GM06990 (cell line): ENCODE data around the gene PNPLA7.

Experiments used
- DNase-seq: peaks from one replicate; pipeline ENCODE4 v3.0.0-alpha.2; 2011; ENCODE audit not compliant: insufficient read length; ENCODE audit errors: extremely low read depth
- H3K27me3 ChIP-seq: replicated peaks from 2 replicates; pipeline ENCODE4 v1.6.0; 2011; ENCODE audit warnings: low read length; ENCODE audit not compliant: control insufficient read depth, insufficient read depth
- H3K36me3 ChIP-seq: 2 replicates; pipeline ENCODE4 v1.5.1; 2011; ENCODE audit warnings: low read length; ENCODE audit not compliant: control insufficient read depth, insufficient read depth
- H3K4me3 ChIP-seq: replicated peaks from 2 replicates; pipeline ENCODE4 v1.5.1; 2011; ENCODE audit warnings: low read depth, mild to moderate bottlenecking, control low read depth, low read length
- TF ChIP-seq, protein P1 (sequence below): IDR thresholded peaks from 2 replicates; pipeline ENCODE4 v1.5.1; 2011; ENCODE audit warnings: low read length, control low read depth, mild to moderate bottlenecking, inconsistent platforms; ENCODE audit not compliant: insufficient read depth, poor library complexity, severe bottlenecking

PNPLA7 gene

DNA sequence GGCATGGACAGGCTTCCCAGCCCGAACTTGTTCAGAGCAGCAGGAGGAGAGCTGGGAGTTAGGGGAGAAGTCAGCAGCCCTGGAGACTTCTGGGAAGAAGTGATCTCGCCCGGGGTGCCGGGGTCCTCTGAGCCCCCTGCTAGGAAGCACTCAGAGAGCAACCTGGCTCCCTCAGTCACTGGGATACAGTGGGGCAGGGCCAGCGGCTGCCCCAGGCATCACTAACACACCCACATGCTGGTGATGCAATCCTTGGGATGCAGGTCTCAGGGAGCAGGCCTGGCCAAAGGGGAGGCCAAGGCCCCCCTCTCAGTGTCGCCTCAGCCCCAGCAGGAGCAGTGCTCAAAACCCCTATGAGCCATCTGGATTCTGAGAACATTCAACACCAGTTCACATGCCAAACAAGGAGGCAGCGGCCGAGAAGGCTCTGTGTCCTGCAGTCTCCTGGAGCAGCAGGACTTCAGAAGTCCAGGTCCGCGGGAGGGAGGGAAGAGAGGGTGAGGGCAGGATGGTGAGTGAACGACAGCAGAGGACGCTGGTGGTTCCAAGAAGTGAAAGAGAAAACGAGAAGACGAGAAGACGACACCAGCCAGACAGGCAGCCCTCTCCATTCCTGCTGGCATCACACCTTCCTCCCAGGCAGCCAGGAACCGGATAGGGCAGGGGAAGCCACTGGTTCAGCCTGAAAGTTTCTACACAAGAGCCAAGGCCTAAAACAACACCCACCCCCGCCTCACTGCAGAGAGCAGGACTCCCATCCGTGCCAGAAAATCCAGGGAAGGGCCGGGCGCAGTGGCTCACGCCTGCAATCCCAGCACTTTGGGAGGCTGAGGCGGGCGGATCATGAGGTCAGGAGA lies 2.3 kb downstream of the PNPLA7 start:
- no peak for DNase-seq
- no peaks in the 10 kb centered on the region; the same call in 1 of the 2 replicates for H3K27me3 ChIP-seq
- no peaks in the 10 kb centered on the region for H3K36me3 ChIP-seq
- TF ChIP-seq, protein P1, sequence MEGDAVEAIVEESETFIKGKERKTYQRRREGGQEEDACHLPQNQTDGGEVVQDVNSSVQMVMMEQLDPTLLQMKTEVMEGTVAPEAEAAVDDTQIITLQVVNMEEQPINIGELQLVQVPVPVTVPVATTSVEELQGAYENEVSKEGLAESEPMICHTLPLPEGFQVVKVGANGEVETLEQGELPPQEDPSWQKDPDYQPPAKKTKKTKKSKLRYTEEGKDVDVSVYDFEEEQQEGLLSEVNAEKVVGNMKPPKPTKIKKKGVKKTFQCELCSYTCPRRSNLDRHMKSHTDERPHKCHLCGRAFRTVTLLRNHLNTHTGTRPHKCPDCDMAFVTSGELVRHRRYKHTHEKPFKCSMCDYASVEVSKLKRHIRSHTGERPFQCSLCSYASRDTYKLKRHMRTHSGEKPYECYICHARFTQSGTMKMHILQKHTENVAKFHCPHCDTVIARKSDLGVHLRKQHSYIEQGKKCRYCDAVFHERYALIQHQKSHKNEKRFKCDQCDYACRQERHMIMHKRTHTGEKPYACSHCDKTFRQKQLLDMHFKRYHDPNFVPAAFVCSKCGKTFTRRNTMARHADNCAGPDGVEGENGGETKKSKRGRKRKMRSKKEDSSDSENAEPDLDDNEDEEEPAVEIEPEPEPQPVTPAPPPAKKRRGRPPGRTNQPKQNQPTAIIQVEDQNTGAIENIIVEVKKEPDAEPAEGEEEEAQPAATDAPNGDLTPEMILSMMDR = no peak
- H3K4me3 ChIP-seq = no peak overlapping the region

DNA sequence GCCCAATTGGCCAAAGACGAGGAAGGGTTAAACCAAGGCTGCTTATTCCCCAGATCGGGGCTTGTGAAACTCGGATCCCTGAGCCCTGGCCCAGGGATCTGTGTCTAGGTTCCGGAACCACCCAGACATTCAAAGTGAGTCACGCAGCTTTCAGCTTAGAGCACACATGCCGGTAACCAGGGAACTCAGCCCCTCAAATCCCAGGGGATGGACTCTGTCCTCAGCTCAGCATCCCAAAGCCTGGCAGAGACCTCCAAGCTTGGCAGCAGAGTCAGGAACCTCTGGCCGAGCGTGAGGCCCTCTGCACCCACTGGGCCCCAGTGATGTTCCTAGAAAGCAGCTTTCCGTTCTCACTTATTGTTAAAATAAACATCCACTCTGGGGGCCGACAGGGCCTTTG lies 5.1 kb downstream of the PNPLA7 start:
- TF ChIP-seq, protein P1 = no peak
- no peaks in the 10 kb centered on the region for H3K36me3 ChIP-seq
- no peak for DNase-seq
- no peak overlapping the region for H3K4me3 ChIP-seq
- no peaks in the 10 kb centered on the region; the same call in 1 of the 2 replicates for H3K27me3 ChIP-seq

DNA sequence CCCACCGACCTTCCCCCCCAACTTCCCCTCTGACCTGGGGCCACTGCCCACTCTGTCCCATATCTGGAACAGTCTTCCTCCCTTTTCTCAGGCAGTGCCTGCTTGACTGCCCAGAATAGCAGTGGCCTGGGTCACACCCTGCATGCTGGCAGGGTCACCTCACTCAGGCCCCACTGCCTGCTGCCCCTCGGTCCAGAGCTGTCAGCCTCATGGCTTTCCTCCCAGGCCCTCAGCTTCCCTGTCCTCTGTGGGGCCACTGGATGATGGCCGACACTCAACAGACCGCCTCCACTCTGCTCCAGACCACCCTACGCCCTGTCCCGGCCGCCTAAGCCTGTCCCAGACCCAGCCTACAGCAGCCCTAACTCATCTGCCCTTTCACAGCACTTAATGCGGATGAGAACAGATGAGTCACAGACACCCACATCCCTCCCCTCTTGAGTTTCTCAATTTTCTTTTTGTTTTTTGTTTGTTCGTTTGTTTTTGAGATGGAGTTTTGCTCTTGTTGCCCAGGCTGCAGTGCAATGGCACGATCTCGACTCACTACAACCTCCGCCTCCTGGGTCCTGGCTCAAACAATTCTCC lies 5.9 kb downstream of the PNPLA7 start:
- no peaks in the 10 kb centered on the region; the same call in 1 of the 2 replicates for H3K27me3 ChIP-seq
- H3K4me3 ChIP-seq = no peak overlapping the region
- DNase-seq = no peak
- TF ChIP-seq, protein P1 = no peak
- no peaks in the 10 kb centered on the region for H3K36me3 ChIP-seq

DNA sequence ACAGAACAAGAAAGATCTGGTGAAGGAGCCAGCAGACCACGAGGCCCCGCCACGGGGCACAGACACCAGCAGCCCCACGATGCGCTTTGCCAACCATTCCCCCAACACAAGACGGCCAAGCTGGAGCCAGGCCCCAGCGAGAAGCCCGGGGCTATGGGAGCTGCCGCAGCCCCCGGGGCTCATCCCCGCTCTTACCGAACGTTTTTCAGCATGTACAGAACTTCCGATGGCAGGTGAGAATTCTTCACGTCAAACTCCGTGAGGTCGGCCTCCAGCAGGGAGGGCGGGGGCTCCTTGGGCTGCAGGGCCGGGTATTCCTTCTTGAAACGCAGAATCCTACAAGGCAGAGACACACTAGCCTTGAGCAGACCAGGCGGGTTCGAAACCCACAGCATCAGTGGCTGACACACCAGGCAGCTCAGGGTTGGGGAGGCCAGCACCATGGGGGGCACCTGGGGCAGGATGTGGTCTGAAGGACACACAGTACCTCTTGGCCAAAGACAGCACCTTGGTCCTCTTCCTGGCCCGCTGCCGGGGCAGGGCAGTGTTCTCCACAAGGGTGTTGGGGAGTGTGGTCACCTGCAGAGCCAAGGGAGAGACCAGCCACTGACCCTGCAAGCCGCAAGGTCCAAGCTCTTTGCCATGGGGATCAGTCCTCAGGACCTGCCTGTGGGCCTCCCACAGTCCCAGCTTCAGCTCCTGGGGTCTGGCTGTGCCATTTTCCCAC lies 6.8 kb downstream of the PNPLA7 start:
- no peaks in the 10 kb centered on the region for H3K36me3 ChIP-seq
- no peaks in the 10 kb centered on the region; the same call in 1 of the 2 replicates for H3K27me3 ChIP-seq
- H3K4me3 ChIP-seq = no peak overlapping the region
- DNase-seq = no peak
- TF ChIP-seq, protein P1 = no peak

DNA sequence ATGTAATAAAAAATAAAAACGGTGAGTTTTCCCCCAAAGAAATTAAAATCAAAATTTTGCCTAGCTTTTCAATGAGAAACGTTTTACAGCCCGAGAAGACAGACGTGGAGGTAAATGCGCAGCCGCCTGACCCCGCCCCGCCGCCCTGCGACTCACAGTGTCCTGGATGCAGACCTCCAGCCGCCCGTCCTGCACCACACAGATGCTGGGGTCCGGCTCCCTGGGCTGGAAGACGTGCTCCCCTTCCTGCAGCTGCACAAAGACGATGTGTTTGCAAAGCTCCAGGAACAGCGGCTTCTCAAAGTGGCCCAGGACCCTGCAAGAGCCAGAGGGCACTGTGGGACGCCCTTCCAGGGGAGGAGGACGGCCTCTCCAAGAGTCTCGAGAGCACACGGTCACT lies 7.7 kb downstream of the PNPLA7 start:
- Histone ChIP-seq H3K27me3 (no peaks in the 10 kb centered on the region; the same call in 1 of the 2 replicates), H3K4me3 (no peak overlapping the region), H3K36me3 (no peaks in the 10 kb centered on the region)
- TF ChIP-seq, protein P1 = no peak
- DNase-seq = no peak
